Fibroblast of the aortic adventitia (primary cell): ENCODE results near the gene ITPR2. TPM values are rescaled to one million over a fixed set of nuclear protein-coding genes. Genes with fewer than 3 reads are reported as not detected.

Experiments
- DNase-seq: peaks from one replicate; pipeline ENCODE4 v3.0.0-alpha.2; 2010; ENCODE audit warnings: low read depth
- H3K4me3 ChIP-seq: 2 replicates; pipeline ENCODE4 v1.5.1; 2011; ENCODE audit warnings: low read depth, mild to moderate bottlenecking, control low read depth, low read length, moderate library complexity
- CTCF ChIP-seq: IDR thresholded peaks from 2 replicates; pipeline ENCODE4 v1.5.1; 2011; ENCODE audit warnings: mild to moderate bottlenecking, low read length, control low read depth, inconsistent platforms; ENCODE audit not compliant: insufficient read depth
- total RNA-seq: library from RNA; depleted of rRNA; stranded (reverse); fragments of >200 nt; gene quantifications from 2 replicates; pipeline ENCODE4 v1.2.3, GENCODE V29; 2012; ENCODE audit warnings: low replicate concordance

The ITPR2 gene
- total RNA-seq, 1 donor: 15.5 TPM

GRCh38 chr12:26345471-26346003, 487.5 kb downstream of the ITPR2 start:
- H3K4me3 ChIP-seq: no peak overlapping the region
- TF ChIP-seq CTCF: no peak
- DNase-seq: no peak

- no peak for DNase-seq
- no peak for TF ChIP-seq CTCF
- no peak overlapping the region for H3K4me3 ChIP-seq
Observed at GRCh38 chr12:26341491-26341890, 491.5 kb downstream of the ITPR2 start.

GRCh38 chr12:26340649-26341048, 492.3 kb downstream of the ITPR2 start:
- no peak for TF ChIP-seq CTCF
- no peak overlapping the region for H3K4me3 ChIP-seq

GRCh38 chr12:26339976-26340375, 493.0 kb downstream of the ITPR2 start:
- TF ChIP-seq CTCF: no peak
- no peak for DNase-seq
- H3K4me3 ChIP-seq: no peak overlapping the region

More at GRCh38 chr12:26340649-26341048, 492.3 kb downstream of the ITPR2 start:
- DNase-seq: no peak

GRCh38 chr12:26338586-26339572, 494.1 kb downstream of the ITPR2 start:
- DNase-seq: peak; percentile 29
- TF ChIP-seq CTCF: no peak
- H3K4me3 ChIP-seq: no peak overlapping the region

- DNase-seq: no peak
- no peak overlapping the region for H3K4me3 ChIP-seq
- no peak for TF ChIP-seq CTCF
Observed at GRCh38 chr12:26335651-26336050, 497.3 kb downstream of the ITPR2 start.
